IMR-90 (cell line): ENCODE measurements around the gene CATSPERE. TPM values are rescaled to one million over a fixed set of nuclear protein-coding genes. Genes with fewer than 3 reads are reported as not detected.
A peak's percentile ranks its signal among the peaks of the same experiment; 100 is the strongest.

Source experiments
- ATAC-seq: fragments of 200-7000 bp; cut with Tn5 transposase; 2 replicates; pipeline ENCODE4 v1.9.1; 2020; ENCODE audit warnings: low read depth, mild to moderate bottlenecking, moderate library complexity
- BruUV-seq: library from RNA; stranded (reverse); fragments of 400-500 nt; replicated peaks from 2 replicates; lab custom pipeline; 2021; lab: Mats Ljungman, UMichigan
- CTCF ChIA-PET: fragments of 300-600 bp; formaldehyde crosslinking; extraction: SDS; loops from one replicate; lab custom pipeline; 2021; ENCODE audit warnings: antibody characterized with exemption; lab: Yijun Ruan, JAX
- POLR2A ChIA-PET: fragments of 300-600 bp; sonication (Branson Sonifier 250); formaldehyde crosslinking; loops from one replicate; lab custom pipeline; 2022; ENCODE audit warnings: antibody characterized with exemption; ENCODE audit not compliant: unreplicated experiment; lab: Charles Lee
- DNase-seq: peaks from one replicate; pipeline ENCODE4 v3.0.0; 2013
- H2AFZ ChIP-seq: replicated peaks from 2 replicates; pipeline ENCODE3; 2013; ENCODE audit warnings: low read length, mild to moderate bottlenecking; ENCODE audit not compliant: poor library complexity
- H2AK5ac ChIP-seq: 2 replicates; pipeline ENCODE4 v1.6.1; 2013; ENCODE audit warnings: low read depth, low read length, inconsistent platforms
- H2AK9ac ChIP-seq: replicated peaks from 2 replicates; pipeline ENCODE3; 2013; ENCODE audit warnings: mild to moderate bottlenecking, low read depth, low read length, moderate library complexity; ENCODE audit not compliant: poor library complexity
- H2BK120ac ChIP-seq: 2 replicates; pipeline ENCODE4 v1.6.1; 2013; ENCODE audit warnings: low read depth, low read length, inconsistent platforms
- H2BK15ac ChIP-seq: 3 replicates; pipeline ENCODE4 v1.6.1; 2013; ENCODE audit warnings: low read depth, low read length, inconsistent platforms
- H2BK20ac ChIP-seq: 2 replicates; pipeline ENCODE4 v1.6.1; 2013; ENCODE audit warnings: low read depth, mild to moderate bottlenecking, inconsistent platforms, low read length, moderate library complexity
- H2BK5ac ChIP-seq: 2 replicates; pipeline ENCODE4 v1.6.1; 2013; ENCODE audit warnings: mild to moderate bottlenecking, low read depth, low read length, inconsistent platforms; ENCODE audit not compliant: poor library complexity, severe bottlenecking
- H3K14ac ChIP-seq: replicated peaks from 2 replicates; pipeline ENCODE4 v1.6.1; 2013; ENCODE audit warnings: low read depth, low read length, inconsistent platforms
- H3K18ac ChIP-seq: 2 replicates; pipeline ENCODE4 v1.6.1; 2013; ENCODE audit warnings: low read depth, low read length, control low read depth
- H3K23ac ChIP-seq: 2 replicates; pipeline ENCODE4 v1.6.1; 2013; ENCODE audit warnings: low read depth, low read length, inconsistent platforms
- H3K27ac ChIP-seq: 2 replicates; pipeline ENCODE4 v1.5.1; 2013; ENCODE audit warnings: mild to moderate bottlenecking, control low read depth, low read length; ENCODE audit not compliant: insufficient read depth
- H3K27me3 ChIP-seq: 2 replicates; pipeline ENCODE4 v1.6.1; 2013; ENCODE audit warnings: low read length; ENCODE audit not compliant: control insufficient read depth, insufficient read depth
- H3K36me3 ChIP-seq: 2 replicates; pipeline ENCODE4 v1.6.1; 2013; ENCODE audit warnings: low read length, mixed read lengths; ENCODE audit not compliant: control insufficient read depth, insufficient read depth
- H3K4ac ChIP-seq: 2 replicates; pipeline ENCODE4 v1.6.1; 2013; ENCODE audit warnings: low read depth, low read length, inconsistent platforms
- H3K4me1 ChIP-seq: 2 replicates; pipeline ENCODE4 v1.6.1; 2013; ENCODE audit warnings: low read length, mixed read lengths; ENCODE audit not compliant: control insufficient read depth, insufficient read depth
- H3K4me2 ChIP-seq: 2 replicates; pipeline ENCODE4 v1.6.1; 2013; ENCODE audit warnings: low read depth, mild to moderate bottlenecking, control low read depth, low read length, moderate library complexity
- H3K4me3 ChIP-seq: 2 replicates; pipeline ENCODE4 v1.5.1; 2013; ENCODE audit warnings: low read depth, mild to moderate bottlenecking, control low read depth, low read length, moderate library complexity; ENCODE audit not compliant: insufficient read depth
- H3K56ac ChIP-seq: 2 replicates; pipeline ENCODE4 v1.6.1; 2013; ENCODE audit warnings: low read length, inconsistent platforms; ENCODE audit not compliant: insufficient read depth; ENCODE audit errors: extremely low read depth
- H3K79me1 ChIP-seq, 2 experiments: 2 replicates each; pipeline ENCODE4 v1.6.1; 2013; ENCODE audit warnings: low read length in 2 of 2, inconsistent platforms in 1 of 2, low read depth in 1 of 2
- H3K9ac ChIP-seq: 2 replicates; pipeline ENCODE4 v1.6.1; 2013; ENCODE audit warnings: low read depth, low read length, control low read depth
- H3K9me1 ChIP-seq: 2 replicates; pipeline ENCODE4 v1.6.1; 2013; ENCODE audit warnings: low read length, inconsistent platforms; ENCODE audit not compliant: insufficient read depth
- H3K9me3 ChIP-seq: 2 replicates; pipeline ENCODE4 v1.6.1; 2013; ENCODE audit warnings: low read length; ENCODE audit not compliant: control insufficient read depth, insufficient read depth
- H4K20me1 ChIP-seq: 2 replicates; pipeline ENCODE4 v1.6.1; 2013; ENCODE audit warnings: low read length, inconsistent platforms; ENCODE audit not compliant: insufficient read depth
- H4K5ac ChIP-seq: 2 replicates; pipeline ENCODE4 v1.6.1; 2013; ENCODE audit warnings: mild to moderate bottlenecking, low read depth, low read length, control low read depth
- H4K8ac ChIP-seq, 2 experiments: 2 replicates each; pipeline ENCODE4 v1.6.1; 2013; ENCODE audit warnings: low read depth in 2 of 2, low read length in 2 of 2, control low read depth in 1 of 2, inconsistent platforms in 1 of 2
- H4K91ac ChIP-seq: 2 replicates; pipeline ENCODE4 v1.6.1; 2013; ENCODE audit warnings: low read depth, low read length, inconsistent platforms; ENCODE audit not compliant: insufficient read depth
- CHD1 ChIP-seq: IDR thresholded peaks from 2 replicates; pipeline ENCODE4 v1.6.1; 2012; ENCODE audit warnings: low read depth, low read length, improper control_type of control experiment
- POLR2A ChIP-seq: IDR thresholded peaks from 2 replicates; pipeline ENCODE4 v1.6.1; 2012; ENCODE audit warnings: mild to moderate bottlenecking, low read depth, low read length
- RFX5 ChIP-seq: IDR thresholded peaks from 2 replicates; pipeline ENCODE4 v1.8.0; 2012; ENCODE audit warnings: low read depth, mild to moderate bottlenecking, low read length, moderate library complexity
- WGBS, 2 experiments: methylation state at CpG; one replicate each; pipeline versions ENCODE4 v1.1.5 to v1.1.7; 2013; ENCODE audit warnings: missing lambda C conversion rate in 2 of 2; ENCODE audit not compliant: insufficient read length in 1 of 2; ENCODE audit errors: extremely low coverage in 2 of 2; 5-methylcytosine and 5-hydroxymethylcytosine counted together
- dilution Hi-C: fragments of 300-500 bp; cut with HindIII; formaldehyde crosslinking; loops from one replicate; pipeline ENCODE4 v1.14.3; 2018; ENCODE audit warnings: low sequenced_read_pairs; ENCODE audit not compliant: unreplicated experiment
- in situ Hi-C: fragments of 300-500 bp; cut with MboI; formaldehyde crosslinking; loops from 3 replicates; pipeline ENCODE4 v1.14.3; 2019; ENCODE audit warnings: low sequenced_read_pairs, inconsistent platforms, mixed read lengths
- intact Hi-C: fragments of 100-400 bp; cut with micrococcal nuclease; formaldehyde crosslinking; loops from 2 replicates; pipeline ENCODE4 v1.10.0; 2022
- polyA plus RNA-seq, 3 experiments: library from polyadenylated mRNA; depleted of rRNA; stranded (reverse); fragments of >200 nt; gene quantifications; 2 replicates each; pipeline ENCODE4 v1.2.3, GENCODE V29; 2012; ENCODE audit warnings: low replicate concordance in 1 of 3
- total RNA-seq: library from RNA; depleted of rRNA; stranded (reverse); fragments of >200 nt; gene quantifications from 2 replicates; pipeline ENCODE4 v1.2.3, GENCODE V29; 2012
- TF ChIP-seq, protein P1 (sequence below): fragments of 150-350 bp; IDR thresholded peaks from 2 replicates; pipeline ENCODE4 v1.6.1; 2016; ENCODE audit warnings: low read depth, mild to moderate bottlenecking, low read length, moderate library complexity, borderline replicate concordance

Gene CATSPERE
- total and polyA plus RNA-seq, 2 of the 4 experiments (the other 2 are of a cell fraction): 0.07 to 0.18 TPM

DNA sequence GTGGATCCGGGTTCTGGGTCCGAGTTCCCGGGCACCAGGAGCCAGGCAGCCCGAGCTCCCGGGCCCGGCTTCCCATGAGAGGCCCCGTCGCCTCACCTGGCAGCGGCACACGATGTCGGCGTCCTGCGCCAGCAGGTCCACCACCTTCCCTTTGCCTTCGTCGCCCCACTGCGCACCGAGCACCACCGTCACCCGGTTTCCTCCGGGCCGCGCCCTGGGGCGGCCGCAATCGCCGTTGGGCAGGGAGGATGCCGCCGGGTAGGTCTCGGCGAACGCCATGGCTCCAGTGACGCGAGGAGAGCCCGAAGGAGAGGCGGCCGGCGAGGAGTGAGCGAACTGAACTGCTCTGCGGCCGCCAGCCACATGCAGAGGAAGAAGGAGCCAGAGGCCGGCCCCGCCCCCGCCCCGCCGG lies 9.5 kb upstream of the CATSPERE start, which contains the start of gene ADSS2:
ADSS2 (minus strand) TSS at position 371 of the 412 bp plus-strand sequence; CDS start at position 279, 92 bp downstream.
- Histone ChIP-seq H2AK5ac (peak within 1 kb of the TSS; percentile 47), H2AK9ac (peak within 1 kb of the TSS; percentile 90), H4K5ac (peak within 1 kb of the TSS; percentile 66), H2BK20ac (no peak within 1 kb of the TSS), H4K8ac (peak within 1 kb of the TSS; percentile 74 to 91), H3K4me1 (peaks cover 8% of the 10 kb centered on the region), H3K14ac (peak within 1 kb of the TSS; percentile 79), H3K9ac (peak within 1 kb of the TSS; percentile 91), H3K4me3 (peak within 1 kb of the TSS; percentile 82), H3K56ac (peak within 1 kb of the TSS; percentile 66), H3K4ac (peak within 1 kb of the TSS; percentile 91), H3K79me1 (peaks cover 8 to 36% of the 10 kb centered on the region in 2 experiments), H3K4me2 (peak within 1 kb of the TSS; percentile 95), H2BK120ac (peak within 1 kb of the TSS; percentile 50), H3K27me3 (no peaks in the 10 kb centered on the region), H2BK5ac (peak within 1 kb of the TSS; percentile 95), H3K27ac (peak within 1 kb of the TSS; percentile 94), H3K9me1 (peaks cover 4% of the 10 kb centered on the region; the same call in 1 of the 2 replicates), H3K36me3 (no peaks in the 10 kb centered on the region), H2AFZ (peak within 1 kb of the TSS; percentile 90), H3K18ac (peak within 1 kb of the TSS; percentile 81), H2BK15ac (no peak within 1 kb of the TSS; the same call in 2 of the 3 replicates), H4K20me1 (peaks cover 12% of the 10 kb centered on the region), H3K23ac (peak within 1 kb of the TSS; percentile 95), H4K91ac (peak within 1 kb of the TSS; percentile 84), H3K9me3 (no peaks in the 10 kb centered on the region)
- in situ Hi-C loops (no loop called here), intact Hi-C loops (loop anchor here (1.0 to 5.0 kb wide), 3 partner anchors 152 to 201 kb away; partner anchors contain the start of gene DESI2), dilution Hi-C loops (no loop called here)
- no peak for DNase-seq
- POLR2A ChIA-PET: no interaction called here
- WGBS, 2 experiments: 0% methylated on average over 8 of the region's 45 CpGs; no CpG with 5 or more reads in 1 of the 2 experiments
- no peak for ATAC-seq
- TF ChIP-seq CHD1 (peak; percentile 46; the same call in 1 of the 2 replicates), RFX5 (no peak), POLR2A (peak; percentile 93)
- TF ChIP-seq, protein P1, sequence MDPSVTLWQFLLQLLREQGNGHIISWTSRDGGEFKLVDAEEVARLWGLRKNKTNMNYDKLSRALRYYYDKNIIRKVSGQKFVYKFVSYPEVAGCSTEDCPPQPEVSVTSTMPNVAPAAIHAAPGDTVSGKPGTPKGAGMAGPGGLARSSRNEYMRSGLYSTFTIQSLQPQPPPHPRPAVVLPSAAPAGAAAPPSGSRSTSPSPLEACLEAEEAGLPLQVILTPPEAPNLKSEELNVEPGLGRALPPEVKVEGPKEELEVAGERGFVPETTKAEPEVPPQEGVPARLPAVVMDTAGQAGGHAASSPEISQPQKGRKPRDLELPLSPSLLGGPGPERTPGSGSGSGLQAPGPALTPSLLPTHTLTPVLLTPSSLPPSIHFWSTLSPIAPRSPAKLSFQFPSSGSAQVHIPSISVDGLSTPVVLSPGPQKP: no peak
- no TSS peak for BruUV-seq
- CTCF ChIA-PET: no interaction called here
